Endothelial cell of umbilical vein (primary cell): ENCODE data around the gene SNHG17. TPM values are rescaled to one million over a fixed set of nuclear protein-coding genes. Genes with fewer than 3 reads are reported as not detected.

Experiments
- BruUV-seq: library from RNA; stranded (reverse); fragments of 400-500 nt; replicated peaks from 2 replicates; lab custom pipeline; 2021; lab: Mats Ljungman, UMichigan
- CTCF ChIA-PET: fragments of 300-600, 350-600 bp; sonication (Branson Sonifier 250); formaldehyde crosslinking; loops from one replicate; lab custom pipeline; 2021; ENCODE audit warnings: antibody characterized with exemption, inconsistent platforms; lab: Charles Lee
- POLR2A ChIA-PET: fragments of 300-600, 350-600 bp; sonication (Branson Sonifier 250); formaldehyde crosslinking; loops from one replicate; lab custom pipeline; 2021; ENCODE audit warnings: antibody characterized with exemption, inconsistent platforms; lab: Charles Lee
- DNase-seq: peaks from one replicate; pipeline ENCODE4 v3.0.0-alpha.2; 2011; ENCODE audit warnings: low read depth, low spot score
- FAIRE-seq: peaks from 2 replicates; lab custom pipeline; 2011; peaks lifted over from hg19 to GRCh38; lab: Jason Lieb, UNC
- H2AFZ ChIP-seq: 2 replicates; pipeline ENCODE4 v1.6.0; 2012; ENCODE audit warnings: low read depth, low read length, control low read depth, inconsistent platforms
- H3K27ac ChIP-seq: 2 replicates; pipeline ENCODE4 v1.5.1; 2011; ENCODE audit warnings: low read depth, mild to moderate bottlenecking, control low read depth, low read length, moderate library complexity; ENCODE audit not compliant: insufficient read depth
- H3K27me3 ChIP-seq, 2 experiments: 2 replicates each; pipeline versions ENCODE4 v1.6.0 to v1.6.1; 2011; ENCODE audit warnings: low read length in 2 of 2, mixed read lengths in 1 of 2; ENCODE audit not compliant: control insufficient read depth in 2 of 2, insufficient read depth in 2 of 2
- H3K36me3 ChIP-seq, 2 experiments: 2 replicates in 1 of 2; 3 replicates in 1 of 2; pipeline ENCODE4 v1.5.1; 2011; ENCODE audit warnings: low read length in 2 of 2, mild to moderate bottlenecking in 1 of 2, moderate library complexity in 1 of 2; ENCODE audit not compliant: control insufficient read depth in 2 of 2, insufficient read depth in 2 of 2; ENCODE audit errors: extremely low read depth in 1 of 2
- H3K4me1 ChIP-seq: 3 replicates; pipeline ENCODE4 v1.5.1; 2011; ENCODE audit warnings: mild to moderate bottlenecking, low read length; ENCODE audit not compliant: control insufficient read depth, insufficient read depth; ENCODE audit errors: extremely low read depth
- H3K4me2 ChIP-seq: 2 replicates; pipeline ENCODE4 v1.6.1; 2011; ENCODE audit warnings: low read length, control low read depth, mixed read lengths; ENCODE audit not compliant: insufficient read depth
- H3K4me3 ChIP-seq, 3 experiments: fragments of 200-600 bp in 1 of 3; sonication (generic), shearing (Covaris generic) in 1 of 3; replicated peaks in 1 of 3; 2 replicates each; pipeline ENCODE4 v1.5.1; 2011 to 2016; ENCODE audit warnings: control low read depth in 3 of 3, low read length in 3 of 3, mild to moderate bottlenecking in 2 of 3, inconsistent platforms in 1 of 3, low read depth in 1 of 3, moderate library complexity in 1 of 3; ENCODE audit not compliant: insufficient read depth in 1 of 3
- H3K79me2 ChIP-seq: 2 replicates; pipeline ENCODE4 v1.6.0; 2012; ENCODE audit warnings: low read length, inconsistent platforms; ENCODE audit not compliant: control insufficient read depth, insufficient read depth
- H3K9ac ChIP-seq: replicated peaks from 2 replicates; pipeline ENCODE3; 2011; ENCODE audit warnings: low read length, control low read depth; ENCODE audit not compliant: insufficient read depth; ENCODE audit errors: extremely low read depth
- H3K9me1 ChIP-seq: replicated peaks from 3 replicates; pipeline ENCODE4 v1.6.0; 2011; ENCODE audit warnings: mild to moderate bottlenecking, low read length; ENCODE audit not compliant: control insufficient read depth, insufficient read depth; ENCODE audit errors: extremely low read depth
- H3K9me3 ChIP-seq: replicated peaks from 2 replicates; pipeline ENCODE4 v1.5.1; 2012; ENCODE audit warnings: low read length, inconsistent platforms; ENCODE audit not compliant: control insufficient read depth, insufficient read depth
- H4K20me1 ChIP-seq: replicated peaks from 2 replicates; pipeline ENCODE3; 2011; ENCODE audit warnings: mild to moderate bottlenecking, low read length; ENCODE audit not compliant: control insufficient read depth, insufficient read depth; ENCODE audit errors: extremely low read depth
- CTCF ChIP-seq, 2 donors: IDR thresholded peaks; 1 replicate in 1 of 2; 2 replicates in 1 of 2; pipeline ENCODE4 v1.5.1; 2011; ENCODE audit warnings: low read length in 2 of 2, mild to moderate bottlenecking in 2 of 2, moderate library complexity in 2 of 2, control low read depth in 1 of 2, inconsistent platforms in 1 of 2, low read depth in 1 of 2; ENCODE audit not compliant: insufficient read depth in 1 of 2; ENCODE audit errors: extremely low read depth in 1 of 2
- EZH2 ChIP-seq: IDR thresholded peaks from 2 replicates; pipeline ENCODE4 v1.6.1; 2012; ENCODE audit warnings: borderline replicate concordance, low read depth, mild to moderate bottlenecking, moderate library complexity, low read length, inconsistent platforms; ENCODE audit not compliant: severe bottlenecking
- FOS ChIP-seq: IDR thresholded peaks from 2 replicates; pipeline ENCODE4 v1.6.1; 2011; ENCODE audit warnings: mild to moderate bottlenecking, low read length, moderate library complexity, borderline replicate concordance; ENCODE audit not compliant: insufficient read depth
- GATA2 ChIP-seq: IDR thresholded peaks from 2 replicates; pipeline ENCODE4 v1.7.0; 2011; ENCODE audit warnings: low read depth, mild to moderate bottlenecking, moderate library complexity, mixed read lengths, low read length; ENCODE audit not compliant: insufficient read length, insufficient read depth
- JUN ChIP-seq: IDR thresholded peaks from 2 replicates; pipeline ENCODE4 v1.6.1; 2011; ENCODE audit warnings: borderline replicate concordance, low read depth; ENCODE audit not compliant: insufficient read length, insufficient read depth
- MAX ChIP-seq: IDR thresholded peaks from 2 replicates; pipeline ENCODE4 v1.6.1; 2011; ENCODE audit not compliant: insufficient read depth, insufficient read length
- MYC ChIP-seq: IDR thresholded peaks from one replicate; pipeline ENCODE4 v1.6.1; 2011; ENCODE audit warnings: mild to moderate bottlenecking, low read depth, low read length
- POLR2A ChIP-seq: IDR thresholded peaks from 2 replicates; pipeline ENCODE4 v1.6.1; 2012; ENCODE audit warnings: low read depth, mild to moderate bottlenecking, control low read depth, low read length
- POLR2AphosphoS5 ChIP-seq: IDR thresholded peaks from 2 replicates; pipeline ENCODE4 v1.6.1; 2012; ENCODE audit warnings: low read depth, mild to moderate bottlenecking, control low read depth, low read length, moderate library complexity; ENCODE audit not compliant: insufficient read depth
- dilution Hi-C: fragments of 300-500 bp; cut with MboI; formaldehyde crosslinking; loops from one replicate; pipeline ENCODE4 v1.15.0; 2019; ENCODE audit warnings: low sequenced_read_pairs; ENCODE audit not compliant: extremely low pct_ligation_motif_present
- intact Hi-C: fragments of 100-400 bp; cut with micrococcal nuclease; formaldehyde crosslinking; loops from one replicate; pipeline ENCODE4 v1.10.0; 2022
- polyA plus RNA-seq, 4 experiments: library from polyadenylated mRNA; depleted of rRNA in 3 of 4; stranded (reverse) in 3 of 4; unstranded in 1 of 4; fragments of >200 nt; gene quantifications; 2 replicates each; pipeline versions ENCODE4 v1.2.1 to v1.2.3, GENCODE V29; 2011 to 2012; ENCODE audit warnings: missing spikeins in 1 of 4
- total RNA-seq: library from RNA; stranded (reverse); gene quantifications from 2 replicates; pipeline ENCODE4 v1.2.3, GENCODE V29; 2021

SNHG17 gene
- total and polyA plus RNA-seq, 2 donors (not counting 3 experiments of a cell fraction or from before 2014, with no cell fraction given), result 39.4 to 94.0 TPM

GRCh38 chr20:38452880-38453624 is 17.9 kb upstream of the SNHG17 start:
- Histone ChIP-seq H3K79me2 (no peaks in the 10 kb centered on the region), H4K20me1 (no peaks in the 10 kb centered on the region), H3K9me1 (no peaks in the 10 kb centered on the region), H3K4me1 (peaks cover 58% of the 10 kb centered on the region), H3K4me2 (peak overlapping the region; percentile 84), H2AFZ (peak overlapping the region; percentile 82), H3K9ac (peak overlapping the region; percentile 67), H3K9me3 (no peaks in the 10 kb centered on the region), H3K36me3 (peaks cover 0 to 4% of the 10 kb centered on the region in 2 experiments), H3K27ac (peak overlapping the region; percentile 86), H3K4me3 (peak overlapping the region in 1 of 3 experiments; percentile 29), H3K27me3 (no peaks in the 10 kb centered on the region)
- CTCF ChIA-PET, result interaction anchor here (0.6 to 3.0 kb wide), 6 partner anchors 12 to 96 kb away, joined by 3 to 35 read pairs (median 6); partner anchors contain the start of genes RALGAPB and SNHG17
- intact Hi-C loops, result no loop called here
- peak; percentile 49 for TF ChIP-seq JUN
- TF ChIP-seq POLR2AphosphoS5, result peak; percentile 26
- peak; percentile 57 for TF ChIP-seq POLR2A
- peak; percentile 73 for TF ChIP-seq GATA2
- no peak for TF ChIP-seq CTCF (IDR thresholded peaks at IDR 0.05; ENCODE audit: extremely low read depth in 1 of 2, insufficient read depth in 1 of 2, low read depth in 1 of 2, low read length in 2 of 2)
- TF ChIP-seq EZH2, result no peak
- no peak for TF ChIP-seq MYC
- TF ChIP-seq MAX, result no peak
- peak; percentile 87 for TF ChIP-seq FOS
- dilution Hi-C loops, result no loop called here
- DNase-seq (peak; percentile 77), FAIRE-seq (peak; percentile 92)
- POLR2A ChIA-PET, result interaction anchor here (0.6 to 0.7 kb wide), 2 partner anchors 287 to 1046 kb away, joined by 3 to 13 read pairs; no protein-coding TSS in a partner anchor
- no TSS peak for BruUV-seq
